ENCODE results near the gene BLCAP.

The BLCAP gene

DNA sequence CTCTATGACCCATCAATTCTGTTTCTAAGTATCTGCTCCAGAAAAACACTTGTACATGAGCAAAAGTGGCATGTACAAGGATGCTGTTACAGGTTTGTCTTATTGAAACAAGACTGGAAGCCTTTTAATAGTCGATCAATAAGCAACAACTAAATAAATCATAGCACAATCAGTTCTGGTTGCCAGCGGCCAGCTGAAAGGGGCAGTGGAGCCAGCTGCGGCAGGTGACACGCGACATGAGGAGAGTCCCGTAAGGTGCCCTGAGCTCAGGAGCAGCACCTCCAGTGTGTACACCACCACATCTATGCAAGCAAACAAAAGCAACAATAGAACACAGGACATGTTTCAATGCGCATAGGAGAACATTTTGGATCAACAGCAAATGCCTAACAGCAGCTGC lies 27.4 kb downstream of the BLCAP start:
- TF ChIP-seq, protein P1, sequence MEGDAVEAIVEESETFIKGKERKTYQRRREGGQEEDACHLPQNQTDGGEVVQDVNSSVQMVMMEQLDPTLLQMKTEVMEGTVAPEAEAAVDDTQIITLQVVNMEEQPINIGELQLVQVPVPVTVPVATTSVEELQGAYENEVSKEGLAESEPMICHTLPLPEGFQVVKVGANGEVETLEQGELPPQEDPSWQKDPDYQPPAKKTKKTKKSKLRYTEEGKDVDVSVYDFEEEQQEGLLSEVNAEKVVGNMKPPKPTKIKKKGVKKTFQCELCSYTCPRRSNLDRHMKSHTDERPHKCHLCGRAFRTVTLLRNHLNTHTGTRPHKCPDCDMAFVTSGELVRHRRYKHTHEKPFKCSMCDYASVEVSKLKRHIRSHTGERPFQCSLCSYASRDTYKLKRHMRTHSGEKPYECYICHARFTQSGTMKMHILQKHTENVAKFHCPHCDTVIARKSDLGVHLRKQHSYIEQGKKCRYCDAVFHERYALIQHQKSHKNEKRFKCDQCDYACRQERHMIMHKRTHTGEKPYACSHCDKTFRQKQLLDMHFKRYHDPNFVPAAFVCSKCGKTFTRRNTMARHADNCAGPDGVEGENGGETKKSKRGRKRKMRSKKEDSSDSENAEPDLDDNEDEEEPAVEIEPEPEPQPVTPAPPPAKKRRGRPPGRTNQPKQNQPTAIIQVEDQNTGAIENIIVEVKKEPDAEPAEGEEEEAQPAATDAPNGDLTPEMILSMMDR (IDR thresholded peaks at IDR 0.05; ENCODE audit: extremely low read depth, insufficient read depth, missing control alignments): no peak
- DNase-seq (ENCODE audit: low spot score): no peak
- in situ Hi-C loops (cut with MboI; ENCODE audit: low pct_unique_long_range_greater_than_20kb, low sequenced_read_pairs, unreplicated experiment): no loop called here

GRCh38 chr20:37498066-37498665 lies 29.5 kb downstream of the BLCAP start:
- in situ Hi-C loops (cut with MboI; ENCODE audit: low pct_unique_long_range_greater_than_20kb, low sequenced_read_pairs, unreplicated experiment): no loop called here
- no peak for DNase-seq (ENCODE audit: low spot score)
- TF ChIP-seq, protein P1 (IDR thresholded peaks at IDR 0.05; ENCODE audit: extremely low read depth, insufficient read depth, missing control alignments): no peak

DNA sequence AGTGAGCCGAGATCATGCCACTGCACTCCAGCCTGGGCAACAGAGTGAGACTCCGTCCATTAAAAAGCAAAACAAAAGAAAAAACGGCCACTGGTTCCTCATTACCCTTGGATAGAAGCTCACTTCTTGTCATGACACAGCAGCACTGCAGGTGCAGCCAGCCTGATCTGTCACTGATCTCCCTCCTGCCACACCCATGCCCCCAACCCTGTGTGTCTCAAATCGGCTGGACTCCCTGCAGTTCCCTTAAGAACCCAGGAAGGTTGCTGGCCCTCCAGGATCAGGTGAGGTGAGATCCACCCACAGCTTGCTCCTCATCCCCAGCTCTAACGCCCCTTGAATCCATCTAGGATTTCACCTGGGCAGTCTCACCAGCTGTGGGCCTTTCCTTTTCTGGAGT lies 32.9 kb downstream of the BLCAP start:
- in situ Hi-C loops (cut with MboI; ENCODE audit: low pct_unique_long_range_greater_than_20kb, low sequenced_read_pairs, unreplicated experiment): no loop called here
- TF ChIP-seq, protein P1 (IDR thresholded peaks at IDR 0.05; ENCODE audit: extremely low read depth, insufficient read depth, missing control alignments): no peak

GRCh38 chr20:37494301-37494700 lies 33.4 kb downstream of the BLCAP start:
- TF ChIP-seq, protein P1 (IDR thresholded peaks at IDR 0.05; ENCODE audit: extremely low read depth, insufficient read depth, missing control alignments): no peak
- in situ Hi-C loops (cut with MboI; ENCODE audit: low pct_unique_long_range_greater_than_20kb, low sequenced_read_pairs, unreplicated experiment): no loop called here
- DNase-seq (ENCODE audit: low spot score): no peak

More for the DNA sequence above, 32.9 kb downstream of the BLCAP start:
- no peak for DNase-seq (ENCODE audit: low spot score)

DNA sequence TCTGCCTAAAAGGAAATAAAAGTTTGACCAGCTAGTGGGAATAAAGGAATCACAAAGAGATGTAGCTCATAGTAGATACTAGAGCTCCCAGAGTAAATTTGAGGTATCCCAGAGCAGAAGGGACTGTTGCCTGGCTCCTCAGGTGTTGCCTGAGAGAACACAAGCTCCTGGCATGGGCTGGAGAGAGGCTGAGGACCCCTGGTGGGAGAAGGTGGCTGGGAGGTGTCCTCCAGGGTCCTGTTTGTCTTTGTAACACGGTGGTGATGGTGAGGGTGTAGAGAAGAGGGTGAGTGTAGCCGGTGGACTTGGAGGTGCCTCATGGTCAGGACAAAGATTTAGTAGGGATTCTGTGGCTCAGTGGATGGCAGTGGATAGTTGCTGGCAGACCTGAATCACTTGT lies 34.7 kb downstream of the BLCAP start:
- TF ChIP-seq, protein P1 (IDR thresholded peaks at IDR 0.05; ENCODE audit: extremely low read depth, insufficient read depth, missing control alignments): no peak
- in situ Hi-C loops (cut with MboI; ENCODE audit: low pct_unique_long_range_greater_than_20kb, low sequenced_read_pairs, unreplicated experiment): no loop called here
- DNase-seq (ENCODE audit: low spot score): no peak

- in situ Hi-C loops (cut with MboI; ENCODE audit: low pct_unique_long_range_greater_than_20kb, low sequenced_read_pairs, unreplicated experiment): no loop called here
- DNase-seq (ENCODE audit: low spot score): no peak
- TF ChIP-seq, protein P1 (IDR thresholded peaks at IDR 0.05; ENCODE audit: extremely low read depth, insufficient read depth, missing control alignments): no peak
Measured at GRCh38 chr20:37492096-37492625, 35.5 kb downstream of the BLCAP start.
